Astrocyte of the cerebellum (primary cell): ENCODE data around the gene ALPP.
"Not testable (repeated sequence)": the region's sequence is repeated elsewhere in the genome, so short reads cannot be mapped to it uniquely, and the experiment has no call there.

Experiments used
- DNase-seq: peaks from one replicate; pipeline ENCODE4 v3.0.0-alpha.2; 2011; ENCODE audit warnings: low read depth
- H3K4me3 ChIP-seq: 2 replicates; pipeline ENCODE4 v1.5.1; 2011; ENCODE audit warnings: mild to moderate bottlenecking, low read depth, low read length, moderate library complexity
- in situ Hi-C: cut with HindIII; loops from 2 replicates; pipeline ENCODE4 v1.10.0; 2017; ENCODE audit warnings: low sequenced_read_pairs
- TF ChIP-seq, protein P1 (sequence below): IDR thresholded peaks from 2 replicates; pipeline ENCODE4 v1.5.1; 2012; ENCODE audit warnings: low read length, low read depth, moderate library complexity, mild to moderate bottlenecking; ENCODE audit errors: missing control alignments

The ALPP gene

DNA sequence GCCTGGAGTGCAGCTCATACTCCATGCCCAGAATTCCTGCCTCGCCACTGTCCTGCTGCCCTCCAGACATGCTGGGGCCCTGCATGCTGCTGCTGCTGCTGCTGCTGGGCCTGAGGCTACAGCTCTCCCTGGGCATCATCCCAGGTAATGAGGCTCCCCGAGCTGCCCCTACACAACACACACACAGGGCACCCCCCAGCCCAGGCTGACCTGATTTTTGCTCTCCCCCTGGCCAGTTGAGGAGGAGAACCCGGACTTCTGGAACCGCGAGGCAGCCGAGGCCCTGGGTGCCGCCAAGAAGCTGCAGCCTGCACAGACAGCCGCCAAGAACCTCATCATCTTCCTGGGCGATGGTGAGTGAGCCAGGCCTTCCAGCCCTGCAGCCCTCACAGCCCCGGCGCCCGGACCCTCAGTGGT, at the start of gene ALPP:
ALPP (plus strand) TSS at position 17 of the 417 bp plus-strand sequence; CDS start at position 69, 52 bp downstream.
- DNase-seq, H3K4me3 ChIP-seq, in situ Hi-C loops: not testable (repeated sequence)

- DNase-seq = no peak
- in situ Hi-C loops = no loop called here
- TF ChIP-seq, protein P1, sequence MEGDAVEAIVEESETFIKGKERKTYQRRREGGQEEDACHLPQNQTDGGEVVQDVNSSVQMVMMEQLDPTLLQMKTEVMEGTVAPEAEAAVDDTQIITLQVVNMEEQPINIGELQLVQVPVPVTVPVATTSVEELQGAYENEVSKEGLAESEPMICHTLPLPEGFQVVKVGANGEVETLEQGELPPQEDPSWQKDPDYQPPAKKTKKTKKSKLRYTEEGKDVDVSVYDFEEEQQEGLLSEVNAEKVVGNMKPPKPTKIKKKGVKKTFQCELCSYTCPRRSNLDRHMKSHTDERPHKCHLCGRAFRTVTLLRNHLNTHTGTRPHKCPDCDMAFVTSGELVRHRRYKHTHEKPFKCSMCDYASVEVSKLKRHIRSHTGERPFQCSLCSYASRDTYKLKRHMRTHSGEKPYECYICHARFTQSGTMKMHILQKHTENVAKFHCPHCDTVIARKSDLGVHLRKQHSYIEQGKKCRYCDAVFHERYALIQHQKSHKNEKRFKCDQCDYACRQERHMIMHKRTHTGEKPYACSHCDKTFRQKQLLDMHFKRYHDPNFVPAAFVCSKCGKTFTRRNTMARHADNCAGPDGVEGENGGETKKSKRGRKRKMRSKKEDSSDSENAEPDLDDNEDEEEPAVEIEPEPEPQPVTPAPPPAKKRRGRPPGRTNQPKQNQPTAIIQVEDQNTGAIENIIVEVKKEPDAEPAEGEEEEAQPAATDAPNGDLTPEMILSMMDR = no peak
- no peak overlapping the region for H3K4me3 ChIP-seq
Observed at GRCh38 chr2:232329716-232330067, 48.9 kb upstream of the ALPP start.

GRCh38 chr2:232330068-232330999, 48.2 kb upstream of the ALPP start:
- in situ Hi-C loops = no loop called here
- no peak overlapping the region for H3K4me3 ChIP-seq
- TF ChIP-seq, protein P1 = no peak
- no peak for DNase-seq

DNA sequence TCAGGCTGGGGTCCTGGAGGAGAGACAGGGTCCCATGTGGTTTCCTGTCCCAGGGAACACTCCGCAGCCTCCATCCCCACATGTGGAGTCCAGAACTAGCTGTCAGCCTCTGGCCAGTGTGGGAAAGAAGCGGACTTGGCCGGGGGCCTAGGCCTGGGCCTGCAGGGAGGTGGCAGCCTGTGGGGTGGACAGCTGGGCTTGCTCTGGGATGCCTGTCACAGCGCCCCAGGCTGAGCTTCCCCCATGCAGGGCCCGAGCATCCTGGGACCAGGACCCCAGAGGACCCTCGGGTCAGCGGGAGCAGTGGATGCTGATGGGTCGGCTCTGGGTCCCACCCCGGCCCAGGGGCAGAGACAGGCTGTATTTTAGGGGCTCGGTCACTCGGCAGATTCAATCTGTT, 47.5 kb upstream of the ALPP start:
- in situ Hi-C loops, H3K4me3 ChIP-seq, DNase-seq: not testable (repeated sequence)

DNA sequence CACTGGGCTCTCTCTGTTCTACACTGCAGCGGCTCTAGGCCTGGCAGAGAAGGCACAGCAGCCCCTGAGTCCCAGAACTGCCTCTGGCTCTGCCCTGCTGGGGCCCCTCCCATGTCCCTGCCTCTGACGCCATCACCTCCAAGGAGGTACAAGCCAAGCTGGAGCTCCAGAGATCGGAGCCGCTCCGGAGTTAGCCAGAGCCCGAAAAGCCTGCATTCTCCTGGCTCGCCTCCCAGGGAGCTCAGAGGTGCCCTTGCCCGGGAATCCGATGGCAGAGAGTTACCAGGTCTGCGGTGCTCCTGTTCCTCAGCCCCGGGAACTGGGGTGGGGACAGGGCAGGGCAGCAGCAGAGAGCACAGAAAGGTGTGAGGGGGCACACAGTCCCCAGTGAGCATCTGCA, 46.9 kb upstream of the ALPP start:
- in situ Hi-C loops, H3K4me3 ChIP-seq, DNase-seq: not testable (repeated sequence)

GRCh38 chr2:232332244-232332939, 46.2 kb upstream of the ALPP start:
- H3K4me3 ChIP-seq, DNase-seq, in situ Hi-C loops: not testable (repeated sequence)

GRCh38 chr2:232332940-232333259, 45.7 kb upstream of the ALPP start:
- TF ChIP-seq, protein P1 = no peak
- in situ Hi-C loops = no loop called here
- DNase-seq = no peak

GRCh38 chr2:232333361-232334135, 45.0 kb upstream of the ALPP start:
- TF ChIP-seq, protein P1 = peak; percentile 73
- no peak overlapping the region for H3K4me3 ChIP-seq
- DNase-seq = no peak
- in situ Hi-C loops = no loop called here

More at GRCh38 chr2:232332940-232333259, 45.7 kb upstream of the ALPP start:
- H3K4me3 ChIP-seq = no peak overlapping the region

DNA sequence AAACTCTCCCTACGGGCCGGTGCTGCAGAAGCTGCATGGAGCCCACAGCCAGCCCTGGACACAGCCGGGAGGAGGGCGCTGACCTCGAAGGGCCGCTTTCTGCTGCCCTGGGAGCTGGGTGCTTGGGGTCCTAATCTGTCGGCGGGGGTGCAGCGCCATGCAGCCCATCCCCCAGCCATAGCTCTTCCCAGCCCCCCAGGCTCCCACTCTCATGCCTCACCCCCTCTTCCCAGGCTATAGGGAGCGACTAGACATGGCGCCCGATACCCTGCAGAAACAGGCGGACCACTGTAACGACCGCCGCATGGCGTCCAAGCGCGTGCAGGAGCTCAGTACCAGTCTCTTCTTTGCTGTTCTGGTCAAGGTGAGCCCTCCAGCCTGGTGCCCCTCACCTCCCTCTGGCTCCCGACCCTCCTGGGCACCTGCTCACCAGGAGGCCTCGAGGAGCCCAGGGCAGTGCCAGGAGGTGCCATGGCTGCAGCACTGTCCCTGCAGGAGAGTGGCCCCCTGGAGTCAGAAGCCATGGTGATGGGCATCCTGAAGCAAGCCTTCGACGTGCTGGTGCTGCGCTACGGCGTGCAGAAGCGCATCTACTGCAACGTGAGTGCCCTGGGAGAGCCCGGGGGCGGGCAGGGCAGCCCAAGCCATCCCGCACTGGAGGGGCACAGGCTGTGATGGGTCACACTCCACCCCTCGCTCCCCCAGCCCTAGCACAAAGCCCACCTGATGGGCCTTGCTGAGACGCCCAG, 44.2 kb upstream of the ALPP start:
- H3K4me3 ChIP-seq, DNase-seq, in situ Hi-C loops: not testable (repeated sequence)

GRCh38 chr2:232334885-232335205, 43.7 kb upstream of the ALPP start:
- in situ Hi-C loops, H3K4me3 ChIP-seq, DNase-seq: not testable (repeated sequence)
